ENCODE measurements around the gene TRPM3. TPM values are rescaled to one million over a fixed set of nuclear protein-coding genes. Genes with fewer than 3 reads are reported as not detected.

Gene TRPM3
- polyA plus RNA-seq, 3 donors: not detected

- H3K9me3 ChIP-seq (replicated peaks in 1 of 2; ENCODE audit: control insufficient read depth in 1 of 2, insufficient read depth in 1 of 2, low read length in 2 of 2): no peaks in the 10 kb centered on the region
- H3K27ac ChIP-seq (ENCODE audit: low read depth in 1 of 2, low read length in 2 of 2): no peak overlapping the region
- H3K27me3 ChIP-seq (ENCODE audit: control insufficient read depth in 2 of 2, insufficient read depth in 2 of 2, low read length in 2 of 2): no peaks in the 10 kb centered on the region
- no peak for DNase-seq
- intact Hi-C loops (cut with micrococcal nuclease): no loop called here
- H2AFZ ChIP-seq (ENCODE audit: insufficient read depth, low read depth, low read length, poor library complexity, severe bottlenecking): no peak overlapping the region
- peaks cover 0 to 2% (median 0%) of the 10 kb centered on the region in 7 donors for H3K9me3 Mint-ChIP-seq
- H3K27me3 Mint-ChIP-seq (ENCODE audit: low read depth in 3 of 3): peaks cover 0 to 2% (median 0%) of the 10 kb centered on the region in 3 donors
- WGBS (ENCODE audit: insufficient coverage): 74% methylated on average over 3 of the region's 4 CpGs
- no peak for TF ChIP-seq CTCF (IDR thresholded peaks at IDR 0.05)
- no peaks in the 10 kb centered on the region for H3K36me3 Mint-ChIP-seq
- no peaks in the 10 kb centered on the region for H3K4me1 Mint-ChIP-seq
- no peak overlapping the region for H3K27ac Mint-ChIP-seq
- H3K4me3 Mint-ChIP-seq: no peak overlapping the region
- no peak overlapping the region for H3K4me3 ChIP-seq (replicated peaks in 1 of 3; ENCODE audit: low read depth in 2 of 3, low read length in 3 of 3)
- H3K4me2 ChIP-seq (replicated peaks; ENCODE audit: extremely low read depth, low read length, poor library complexity, severe bottlenecking): no peak overlapping the region
- H3K9ac ChIP-seq (ENCODE audit: insufficient read depth, low read length, poor library complexity, severe bottlenecking): no peak overlapping the region
- no peaks in the 10 kb centered on the region for H4K20me1 ChIP-seq (ENCODE audit: insufficient read depth, low read length)
- H3K79me2 ChIP-seq (ENCODE audit: insufficient read depth, low read length): no peaks in the 10 kb centered on the region
- no peaks in the 10 kb centered on the region for H3K36me3 ChIP-seq (replicated peaks in 1 of 2; ENCODE audit: control insufficient read depth in 1 of 2, insufficient read depth in 2 of 2, low read length in 2 of 2)
- no peaks in the 10 kb centered on the region for H3K4me1 ChIP-seq (ENCODE audit: control insufficient read depth in 1 of 2, insufficient read depth in 2 of 2, low read length in 2 of 2)
Observed at GRCh38 chr9:71052287-71052686, 69.1 kb downstream of the TRPM3 start.

- H3K4me2 ChIP-seq (replicated peaks; ENCODE audit: extremely low read depth, low read length, poor library complexity, severe bottlenecking): no peak overlapping the region
- H3K4me3 Mint-ChIP-seq: no peak overlapping the region
- H3K36me3 Mint-ChIP-seq: no peaks in the 10 kb centered on the region
- TF ChIP-seq CTCF (IDR thresholded peaks at IDR 0.05): no peak
- no peak overlapping the region for H3K27ac Mint-ChIP-seq
- H3K4me3 ChIP-seq (replicated peaks in 1 of 3; ENCODE audit: low read depth in 2 of 3, low read length in 3 of 3): no peak overlapping the region
- no peaks in the 10 kb centered on the region for H3K4me1 ChIP-seq (ENCODE audit: control insufficient read depth in 1 of 2, insufficient read depth in 2 of 2, low read length in 2 of 2)
- DNase-seq: no peak
- H4K20me1 ChIP-seq (ENCODE audit: insufficient read depth, low read length): no peaks in the 10 kb centered on the region
- WGBS (ENCODE audit: insufficient coverage): 67% methylated on average over 3 of the region's 4 CpGs
- H3K4me1 Mint-ChIP-seq: no peaks in the 10 kb centered on the region
- H3K9ac ChIP-seq (ENCODE audit: insufficient read depth, low read length, poor library complexity, severe bottlenecking): no peak overlapping the region
- no peak overlapping the region for H3K27ac ChIP-seq (ENCODE audit: low read depth in 1 of 2, low read length in 2 of 2)
- no peaks in the 10 kb centered on the region for H3K27me3 ChIP-seq (ENCODE audit: control insufficient read depth in 2 of 2, insufficient read depth in 2 of 2, low read length in 2 of 2)
- no peaks in the 10 kb centered on the region for H3K27me3 Mint-ChIP-seq (ENCODE audit: low read depth in 3 of 3)
- intact Hi-C loops (cut with micrococcal nuclease): no loop called here
- no peaks in the 10 kb centered on the region for H3K79me2 ChIP-seq (ENCODE audit: insufficient read depth, low read length)
- H3K9me3 ChIP-seq (replicated peaks in 1 of 2; ENCODE audit: control insufficient read depth in 1 of 2, insufficient read depth in 1 of 2, low read length in 2 of 2): no peaks in the 10 kb centered on the region
- no peaks in the 10 kb centered on the region for H3K36me3 ChIP-seq (replicated peaks in 1 of 2; ENCODE audit: control insufficient read depth in 1 of 2, insufficient read depth in 2 of 2, low read length in 2 of 2)
- H3K9me3 Mint-ChIP-seq: peaks cover 0 to 8% (median 3%) of the 10 kb centered on the region in 7 donors
- H2AFZ ChIP-seq (ENCODE audit: insufficient read depth, low read depth, low read length, poor library complexity, severe bottlenecking): no peak overlapping the region
Observed at GRCh38 chr9:71048280-71048679, 73.1 kb downstream of the TRPM3 start.

Data from CD14-positive monocyte (primary cell).